Measurements from ENCODE around the gene ZNF784.

DNA sequence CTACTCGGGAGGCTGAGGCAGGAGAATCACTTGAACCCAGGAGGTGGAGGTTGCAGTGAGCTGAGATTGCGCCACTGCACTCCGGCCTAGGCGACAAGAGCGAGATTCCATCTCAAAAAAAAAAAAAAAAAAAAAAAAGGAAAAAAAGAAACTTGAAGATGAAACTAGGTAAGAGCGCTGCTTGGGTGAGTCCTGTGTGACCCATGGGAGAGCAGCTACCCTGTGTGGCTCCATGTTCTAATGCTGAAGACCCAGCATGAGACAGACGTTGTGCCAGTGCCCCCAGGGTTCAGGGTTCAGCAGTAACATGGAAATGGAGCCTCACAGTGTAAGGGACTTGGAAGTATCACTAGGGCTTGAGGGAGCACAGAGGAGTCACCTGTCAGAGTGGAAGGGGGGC is 5.9 kb downstream of the ZNF784 start:
- TF ChIP-seq, protein P1, sequence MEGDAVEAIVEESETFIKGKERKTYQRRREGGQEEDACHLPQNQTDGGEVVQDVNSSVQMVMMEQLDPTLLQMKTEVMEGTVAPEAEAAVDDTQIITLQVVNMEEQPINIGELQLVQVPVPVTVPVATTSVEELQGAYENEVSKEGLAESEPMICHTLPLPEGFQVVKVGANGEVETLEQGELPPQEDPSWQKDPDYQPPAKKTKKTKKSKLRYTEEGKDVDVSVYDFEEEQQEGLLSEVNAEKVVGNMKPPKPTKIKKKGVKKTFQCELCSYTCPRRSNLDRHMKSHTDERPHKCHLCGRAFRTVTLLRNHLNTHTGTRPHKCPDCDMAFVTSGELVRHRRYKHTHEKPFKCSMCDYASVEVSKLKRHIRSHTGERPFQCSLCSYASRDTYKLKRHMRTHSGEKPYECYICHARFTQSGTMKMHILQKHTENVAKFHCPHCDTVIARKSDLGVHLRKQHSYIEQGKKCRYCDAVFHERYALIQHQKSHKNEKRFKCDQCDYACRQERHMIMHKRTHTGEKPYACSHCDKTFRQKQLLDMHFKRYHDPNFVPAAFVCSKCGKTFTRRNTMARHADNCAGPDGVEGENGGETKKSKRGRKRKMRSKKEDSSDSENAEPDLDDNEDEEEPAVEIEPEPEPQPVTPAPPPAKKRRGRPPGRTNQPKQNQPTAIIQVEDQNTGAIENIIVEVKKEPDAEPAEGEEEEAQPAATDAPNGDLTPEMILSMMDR (IDR thresholded peaks at IDR 0.05): no peak
- TF ChIP-seq POLR2A (IDR thresholded peaks at IDR 0.05): no peak

Measured in lower leg skin (tissue), 3 donors.